ENCODE data around the gene SNX30.

The SNX30 gene

GRCh38 chr9:112753725-112754124 lies 3.2 kb downstream of the SNX30 start:
- peak; percentile 52 for DNase-seq

- DNase-seq, result peak; percentile 79
These were observed 4.0 kb downstream of the SNX30 start for GRCh38 chr9:112754578-112754977.

- DNase-seq, result peak; percentile 83
These were observed 4.5 kb downstream of the SNX30 start for GRCh38 chr9:112755016-112755427.

- DNase-seq, result no peak
These were observed 5.1 kb downstream of the SNX30 start for GRCh38 chr9:112755675-112756074.

GRCh38 chr9:112757282-112757883 lies 6.8 kb downstream of the SNX30 start:
- DNase-seq, result no peak

DNA sequence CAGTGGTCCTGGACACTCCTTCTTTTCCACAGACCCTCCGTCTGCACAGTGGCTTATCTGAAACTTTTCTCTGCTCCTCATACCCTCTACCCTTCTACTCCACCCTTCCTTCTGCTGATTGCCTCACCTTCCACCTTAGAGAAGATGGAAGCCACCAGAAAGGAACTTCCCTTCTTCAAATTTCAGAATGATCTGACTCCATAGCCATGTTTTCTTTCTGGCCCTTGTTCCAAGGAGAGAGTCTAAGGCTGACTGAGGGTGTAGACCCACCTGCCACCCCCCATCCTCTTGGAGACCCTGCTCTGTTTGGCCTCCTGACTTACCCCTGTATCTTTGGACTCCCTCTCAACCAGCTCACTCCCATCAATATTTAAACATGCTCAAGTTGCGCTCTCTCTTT lies 7.4 kb downstream of the SNX30 start:
- DNase-seq, result no peak

- no peak for DNase-seq
These were observed 10.3 kb downstream of the SNX30 start for GRCh38 chr9:112760821-112761220.

DNA sequence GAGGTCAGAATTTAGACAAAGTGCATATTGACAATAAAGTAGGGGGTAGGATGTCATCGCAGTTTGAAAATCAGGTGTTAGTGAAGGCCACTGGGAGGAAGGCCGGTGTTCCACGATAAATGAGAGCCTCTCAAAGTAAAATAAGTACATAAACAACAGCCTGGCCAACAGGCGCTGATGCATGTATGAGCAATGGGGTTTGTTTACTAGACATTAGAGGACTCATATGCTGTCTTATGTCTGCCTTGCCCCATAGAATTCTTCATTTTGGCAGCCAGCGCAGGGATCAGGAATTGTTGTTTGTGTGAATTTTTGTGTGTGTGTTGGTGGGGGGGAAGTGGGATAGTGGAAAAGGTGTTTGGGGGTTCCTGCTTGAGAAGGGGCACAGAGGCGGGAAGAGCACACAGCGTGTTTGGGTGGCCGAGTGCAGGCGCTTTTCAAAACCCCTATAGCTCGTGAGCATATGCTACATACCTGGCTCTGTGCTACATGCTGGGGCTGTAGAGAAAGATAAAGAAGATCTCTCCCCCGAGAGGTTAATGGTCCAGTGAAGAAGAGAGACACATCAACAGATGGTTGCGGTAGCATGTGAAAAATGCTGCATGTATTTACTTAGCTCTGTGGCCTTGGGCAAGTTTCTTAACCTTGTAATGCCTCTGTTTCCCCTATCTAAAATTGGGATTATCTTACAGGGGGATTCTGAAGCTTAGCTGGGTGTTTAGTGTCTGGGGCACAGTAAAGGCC lies 11.5 kb downstream of the SNX30 start:
- no peak for DNase-seq

GRCh38 chr9:112762726-112763518 lies 12.4 kb downstream of the SNX30 start:
- DNase-seq, result no peak

- DNase-seq, result peak; percentile 25
These were observed 13.8 kb downstream of the SNX30 start for GRCh38 chr9:112764344-112764743.

DNA sequence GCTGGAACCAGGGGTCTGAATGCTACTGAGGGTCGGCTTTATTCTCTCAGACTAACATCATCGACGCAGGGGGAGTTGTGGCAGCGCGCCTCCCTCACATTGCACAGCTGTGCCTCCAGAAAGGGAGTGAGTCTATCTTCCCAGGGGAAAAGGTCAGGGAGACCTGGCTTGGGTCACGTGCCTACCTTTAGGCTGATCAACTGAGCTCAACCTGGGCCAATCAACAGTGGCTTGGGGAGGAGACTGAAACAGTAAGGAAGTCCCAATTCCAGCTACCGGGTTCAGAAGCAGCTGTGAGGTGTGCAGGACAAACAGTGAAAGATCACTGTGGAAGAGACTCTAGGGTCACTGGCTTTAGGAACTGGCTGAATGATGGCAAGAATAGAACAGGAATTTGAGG lies 14.3 kb downstream of the SNX30 start:
- DNase-seq, result no peak

GRCh38 chr9:112765281-112765680 lies 14.7 kb downstream of the SNX30 start:
- no peak for DNase-seq

DNA sequence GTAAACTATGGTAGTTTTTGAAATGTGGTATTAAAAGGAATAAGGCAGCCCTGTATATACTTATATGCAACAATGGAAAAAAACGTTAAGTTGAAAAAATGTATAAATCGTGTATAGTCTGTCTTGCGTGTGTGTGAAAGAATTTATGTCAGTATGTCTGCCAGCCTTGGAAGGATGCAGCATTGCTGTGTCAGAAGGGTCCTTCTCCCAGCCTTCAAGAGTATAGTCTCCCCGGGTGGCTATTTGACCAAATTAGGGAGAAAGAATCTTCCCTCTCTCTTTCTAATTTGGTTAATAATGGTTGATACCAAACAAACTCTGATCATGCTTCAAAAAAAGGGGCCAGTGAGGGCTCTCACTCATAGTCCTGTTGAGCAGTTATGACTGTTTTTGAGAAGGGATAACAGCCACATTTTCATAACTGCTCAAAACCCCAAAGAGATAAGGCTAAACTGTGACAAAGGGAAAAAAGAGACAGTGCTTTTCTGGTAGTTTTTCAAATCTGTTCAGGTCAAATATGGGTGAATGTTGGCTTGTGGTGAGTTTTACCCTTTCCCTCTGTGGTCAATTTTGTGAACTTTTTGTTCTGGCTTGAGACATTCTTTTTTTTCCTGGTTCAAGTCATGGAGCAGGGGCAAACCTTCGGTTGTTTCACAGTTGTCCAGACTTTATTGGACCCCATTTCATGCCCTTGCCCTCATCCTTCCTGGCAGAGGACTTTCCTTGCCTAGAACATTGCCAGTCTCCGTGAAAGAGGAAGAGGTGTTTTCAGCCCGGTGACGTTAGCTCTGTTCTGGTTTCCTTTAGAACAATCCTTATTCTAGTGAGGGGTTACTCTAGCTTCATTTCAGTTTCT lies 21.0 kb downstream of the SNX30 start:
- DNase-seq, result peak; percentile 57

DNA sequence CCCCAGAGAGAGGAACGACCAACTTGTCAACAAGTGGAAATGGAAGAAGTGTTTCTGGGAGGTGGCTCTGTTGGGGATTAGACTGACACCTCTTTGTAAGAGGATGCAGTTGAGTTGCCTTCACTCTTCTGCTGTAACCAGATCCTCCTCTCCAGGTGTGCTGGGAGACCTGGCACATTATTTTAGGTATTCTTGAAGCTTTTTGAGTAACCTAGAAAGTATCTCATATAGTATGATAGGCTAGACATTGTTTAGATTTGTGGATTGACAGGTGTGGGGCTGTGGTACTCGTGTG lies 21.6 kb downstream of the SNX30 start:
- no peak for DNase-seq

DNA sequence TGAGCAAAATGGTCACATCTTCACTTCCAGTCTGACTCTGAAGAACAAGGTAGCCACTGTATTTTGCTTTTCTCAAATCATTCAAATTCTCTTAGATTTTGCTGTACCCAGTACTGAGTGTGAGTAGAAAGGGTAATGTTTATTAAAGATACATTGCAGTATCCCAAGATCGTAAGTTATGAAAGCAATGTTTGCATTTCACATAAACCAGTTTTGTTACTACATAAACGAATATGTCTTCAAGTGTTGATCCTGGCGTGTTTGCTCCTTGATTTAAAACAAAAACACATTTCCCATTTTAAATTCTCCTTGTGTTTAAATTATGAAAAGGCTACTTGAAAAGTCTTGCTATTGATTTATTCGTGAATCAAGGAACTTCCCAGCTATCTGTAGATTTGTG lies 22.0 kb downstream of the SNX30 start:
- no peak for DNase-seq

- DNase-seq, result no peak
These were observed 23.7 kb downstream of the SNX30 start for GRCh38 chr9:112774006-112774996.

DNA sequence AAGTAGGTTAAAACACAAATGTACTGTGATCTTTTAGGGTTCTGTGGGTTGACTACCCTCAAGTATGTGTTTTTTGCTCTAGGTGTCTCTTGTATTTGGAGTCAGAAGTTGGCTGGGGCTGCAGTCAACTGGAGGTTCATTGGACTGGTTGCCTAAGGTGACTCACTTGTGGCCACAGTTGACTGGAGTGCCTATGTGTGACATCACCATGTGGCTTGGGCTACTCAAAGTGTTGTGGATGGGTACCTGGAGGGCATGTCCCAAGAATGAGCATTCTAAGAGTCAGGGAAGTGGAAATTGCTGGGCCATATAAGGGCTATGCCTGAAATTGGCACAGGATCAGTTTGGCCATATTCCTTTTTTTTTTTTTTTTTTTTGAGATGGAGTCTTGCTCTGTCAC lies 27.4 kb downstream of the SNX30 start:
- DNase-seq, result peak; percentile 39

DNA sequence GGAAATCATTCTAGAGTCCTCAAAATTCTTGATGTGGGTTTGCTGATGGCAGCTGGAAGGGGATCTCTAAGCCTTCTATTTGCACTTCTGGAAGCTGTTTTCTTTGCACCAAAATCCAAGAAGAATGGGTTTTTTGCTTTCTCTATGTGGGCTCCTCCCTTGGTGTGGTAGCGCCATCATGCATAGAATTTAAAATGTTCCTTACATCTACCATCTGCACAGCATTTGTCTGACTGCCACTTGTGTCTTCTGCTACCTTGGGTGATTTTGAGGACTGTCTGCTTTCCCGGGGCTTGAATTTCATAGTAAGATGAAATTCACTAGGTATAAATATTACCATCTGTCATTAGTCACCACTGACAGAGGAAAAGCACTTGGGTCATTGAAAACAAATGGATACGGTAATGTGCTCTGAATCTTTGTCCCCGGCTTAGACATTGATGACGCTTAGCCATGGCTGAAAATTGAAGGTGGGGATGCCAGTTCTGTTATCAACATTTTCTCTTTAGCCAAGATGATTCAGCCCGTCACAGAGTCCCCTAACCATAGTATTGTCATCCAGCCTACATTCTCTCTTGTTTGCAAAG lies 30.0 kb downstream of the SNX30 start:
- DNase-seq, result no peak

DNA sequence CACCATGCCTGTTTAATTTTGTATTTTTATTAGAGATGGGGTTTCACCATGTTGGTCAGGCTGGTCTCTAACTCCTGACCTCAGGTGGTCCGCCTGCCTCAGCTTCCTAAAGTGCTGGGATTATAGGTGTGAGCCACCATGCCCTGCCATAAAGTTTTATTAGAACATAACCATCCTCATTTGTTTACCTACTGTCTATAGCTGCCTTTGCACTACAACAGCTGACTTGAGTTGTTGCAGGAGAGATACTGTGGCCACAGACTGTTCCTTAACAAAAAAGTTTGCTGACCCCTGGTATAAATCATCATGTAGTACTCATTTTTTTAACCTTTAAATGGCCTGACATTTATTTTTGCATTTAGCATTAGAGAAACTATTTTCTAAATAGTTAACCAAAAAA lies 31.7 kb downstream of the SNX30 start:
- DNase-seq, result no peak

DNA sequence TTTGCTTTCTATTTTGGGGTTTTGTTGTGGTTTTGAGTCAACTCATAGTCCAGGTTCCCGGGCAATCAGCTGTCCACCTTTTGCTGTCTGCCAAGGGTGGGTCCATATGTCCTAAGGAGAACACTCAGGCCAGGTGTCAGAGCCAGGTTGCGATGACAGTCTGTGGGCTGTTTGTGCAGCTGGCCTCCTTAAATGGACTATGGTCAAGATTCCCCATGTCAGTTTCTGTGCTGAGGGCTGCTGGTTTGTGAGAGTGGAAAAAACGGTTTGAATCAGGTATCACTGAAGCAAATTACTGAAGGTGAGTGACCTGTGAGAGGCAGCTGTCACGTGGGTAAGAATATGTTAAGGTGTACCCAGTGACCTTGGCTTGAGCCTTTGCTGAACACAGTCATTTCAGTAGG lies 33.0 kb downstream of the SNX30 start:
- DNase-seq, result no peak

- DNase-seq, result no peak
These were observed 33.6 kb downstream of the SNX30 start for GRCh38 chr9:112784020-112784785.
